Measurements from ENCODE around the gene SRGAP3.

The SRGAP3 gene

DNA sequence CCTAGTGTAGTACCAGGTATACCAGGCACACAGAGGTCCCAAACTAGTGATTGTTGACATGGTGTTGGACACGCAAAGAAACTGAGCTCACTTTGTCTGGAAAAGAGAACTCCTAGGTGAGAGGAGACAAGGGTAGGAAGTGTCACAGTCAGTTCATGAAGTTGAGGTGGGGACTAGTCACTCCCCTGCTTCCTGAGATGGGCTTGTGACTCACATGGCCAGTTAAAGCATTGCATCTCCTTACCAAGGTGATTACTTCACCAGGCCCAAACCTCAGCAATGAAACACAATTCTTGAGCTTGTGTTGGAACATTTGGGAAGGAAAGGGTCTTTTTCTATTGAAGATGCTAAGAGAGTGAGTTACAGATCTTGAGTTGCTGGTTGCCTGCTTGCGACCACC lies 236.9 kb downstream of the SRGAP3 start:
- DNase-seq (ENCODE audit: low spot score): no peak

DNA sequence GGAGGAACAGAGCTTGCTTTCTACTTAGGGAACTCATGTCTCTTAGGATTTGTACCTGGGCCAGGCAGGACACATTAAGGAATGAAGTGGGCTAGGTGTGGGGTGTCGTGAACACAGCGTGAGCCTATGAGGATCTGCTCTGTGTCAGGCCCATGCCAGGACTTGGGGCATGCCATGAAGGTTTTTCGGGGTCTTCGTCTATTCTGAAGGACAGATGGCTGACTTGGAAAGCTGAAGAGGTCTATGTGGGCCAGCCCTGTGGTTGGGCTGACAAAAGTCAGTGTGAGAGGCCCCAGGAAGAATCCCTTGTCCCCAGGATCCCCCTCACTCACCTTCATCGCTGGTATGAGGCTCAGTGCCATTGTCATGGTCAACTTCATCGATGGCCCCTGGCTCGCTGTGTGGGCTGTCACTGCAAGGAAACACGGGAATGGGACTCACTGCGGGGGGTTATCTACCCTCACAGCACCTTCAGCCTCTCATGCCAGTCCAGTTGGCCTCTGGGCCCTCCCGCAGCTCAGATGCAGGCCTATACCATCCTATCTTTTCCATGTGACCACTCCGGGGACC lies 239.4 kb downstream of the SRGAP3 start:
- no peak for DNase-seq (ENCODE audit: low spot score)

DNA sequence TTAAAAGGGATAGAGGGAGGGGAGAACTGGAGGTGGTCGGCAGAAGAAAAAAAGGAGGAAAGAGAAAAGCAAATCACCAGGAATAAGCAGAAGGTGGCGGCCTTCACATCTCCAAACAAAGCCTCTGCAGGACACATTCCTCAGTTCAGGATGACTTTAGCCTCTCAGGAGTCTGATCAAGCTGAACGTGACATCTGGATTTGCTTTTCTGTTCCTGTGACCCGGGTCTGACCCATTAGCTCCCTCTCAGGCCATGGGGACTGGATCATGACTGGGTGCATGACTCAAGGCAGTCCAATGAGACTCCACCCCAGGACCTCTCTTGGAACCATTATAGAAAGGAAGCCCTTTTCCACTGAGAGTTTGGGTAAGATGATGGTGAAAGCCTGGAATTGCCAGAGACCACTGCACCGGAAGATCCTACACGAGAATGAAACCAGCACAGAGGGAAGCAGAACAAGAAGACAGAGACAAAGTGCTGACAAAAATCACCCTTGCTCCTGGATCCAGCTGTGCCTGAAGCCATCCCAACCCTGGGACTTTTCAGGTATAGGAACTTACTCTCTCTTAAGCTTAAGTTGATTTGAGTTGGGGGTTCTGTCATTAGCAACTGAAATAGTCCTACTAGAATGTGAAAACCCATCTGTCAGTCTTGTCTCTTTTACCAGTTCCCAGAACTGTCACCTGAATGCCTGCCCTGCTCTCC lies 240.7 kb downstream of the SRGAP3 start:
- no peak for DNase-seq (ENCODE audit: low spot score)

DNA sequence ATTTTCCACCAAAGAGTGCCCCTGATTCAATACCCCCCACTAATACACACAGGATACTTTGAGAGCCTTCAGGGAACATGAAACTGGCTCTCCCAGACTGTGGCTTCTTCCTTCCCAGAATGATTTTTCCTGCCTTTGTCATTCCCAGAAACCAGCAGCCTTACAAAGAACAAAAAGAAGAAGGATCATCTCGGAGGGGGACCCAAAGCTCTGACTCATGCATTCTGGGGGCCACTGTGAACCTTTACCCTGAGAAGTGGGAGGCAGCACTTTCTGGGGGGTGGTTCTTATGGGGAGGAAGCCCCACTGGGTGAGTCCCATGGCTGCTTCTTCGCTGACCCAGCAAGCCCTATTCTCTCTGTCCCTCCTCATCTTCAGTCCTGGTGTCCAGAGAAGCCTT lies 241.5 kb downstream of the SRGAP3 start:
- DNase-seq (ENCODE audit: low spot score): no peak

DNA sequence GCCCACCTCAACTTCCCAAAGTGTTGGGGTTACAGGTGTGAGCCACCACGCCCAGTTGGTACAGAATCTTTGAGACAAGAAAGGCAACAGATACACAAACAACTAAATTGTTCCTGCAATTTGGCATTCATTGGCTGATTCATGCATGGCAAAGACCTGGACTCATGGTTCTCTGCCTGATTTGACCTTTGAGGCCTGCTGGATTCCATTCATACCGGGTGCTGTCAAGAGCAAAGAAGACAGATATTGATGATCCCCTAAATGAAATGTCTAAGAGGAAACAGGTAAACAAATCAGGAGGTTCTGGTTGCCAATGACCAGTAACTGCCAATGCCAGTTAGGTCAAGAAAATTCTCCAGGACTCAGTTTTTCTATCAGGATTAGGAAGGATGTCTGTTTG lies 242.2 kb downstream of the SRGAP3 start:
- no peak for DNase-seq (ENCODE audit: low spot score)

DNA sequence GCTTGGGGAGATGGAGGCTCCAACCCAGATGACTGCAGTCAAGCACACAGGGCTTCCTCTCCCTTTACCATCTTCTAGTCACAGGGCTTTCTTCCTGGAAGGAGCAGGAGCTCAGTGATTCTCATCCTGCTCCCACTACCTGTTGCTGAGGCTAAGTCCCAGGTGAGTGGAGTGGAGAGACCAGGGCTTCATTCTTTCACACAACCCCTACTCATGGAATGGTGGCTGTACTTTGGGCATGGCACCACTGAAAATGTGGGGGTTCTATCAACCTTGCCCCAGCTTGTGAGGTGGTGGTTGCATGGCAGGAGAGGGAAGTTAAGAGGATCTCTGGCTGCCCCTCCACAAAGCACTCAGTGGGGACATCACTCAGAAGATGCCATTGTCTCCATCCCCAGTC lies 249.4 kb downstream of the SRGAP3 start:
- no peak for DNase-seq (ENCODE audit: low spot score)

DNA sequence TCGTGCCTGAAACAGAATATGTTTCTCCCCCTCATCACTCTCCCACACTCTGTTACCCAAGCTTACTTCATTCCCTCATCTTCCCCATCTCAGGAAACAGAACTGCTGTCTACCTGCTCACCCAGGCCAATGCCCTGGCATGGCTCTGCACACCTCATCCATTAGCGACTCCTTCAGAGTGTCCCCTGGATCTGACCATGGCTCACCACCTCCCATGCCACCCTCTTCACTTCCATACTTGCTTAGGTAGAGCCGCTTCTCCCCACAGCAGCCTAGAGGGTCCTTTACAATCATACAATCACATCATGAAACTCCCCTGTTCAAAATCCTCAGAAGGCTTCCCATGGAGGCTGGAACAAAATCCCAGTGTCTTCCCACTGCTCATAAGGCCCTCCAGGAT lies 252.3 kb downstream of the SRGAP3 start:
- no peak for DNase-seq (ENCODE audit: low spot score)

DNA sequence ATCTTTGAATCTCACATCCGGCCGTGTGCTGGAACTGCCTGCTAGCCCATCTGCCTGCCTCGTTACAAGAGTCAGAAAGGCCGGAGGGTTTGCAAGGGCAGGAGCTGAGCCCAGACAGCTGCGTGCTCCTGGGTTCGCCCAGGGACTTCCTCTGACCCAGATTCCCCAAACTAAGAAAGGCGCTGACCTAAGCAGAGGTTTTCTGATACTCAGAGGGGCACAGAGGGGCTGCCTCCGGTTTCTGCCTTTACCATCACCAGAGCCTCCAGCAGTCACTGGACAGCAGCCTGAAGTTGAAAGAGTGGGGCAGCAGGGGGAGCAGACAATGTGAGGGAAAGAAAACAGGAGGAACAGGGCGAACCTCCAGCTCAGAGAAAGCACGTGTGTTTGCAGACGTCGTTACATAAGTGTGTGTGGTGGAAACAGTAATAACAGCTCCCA lies 252.7 kb downstream of the SRGAP3 start:
- no peak for DNase-seq (ENCODE audit: low spot score)

DNA sequence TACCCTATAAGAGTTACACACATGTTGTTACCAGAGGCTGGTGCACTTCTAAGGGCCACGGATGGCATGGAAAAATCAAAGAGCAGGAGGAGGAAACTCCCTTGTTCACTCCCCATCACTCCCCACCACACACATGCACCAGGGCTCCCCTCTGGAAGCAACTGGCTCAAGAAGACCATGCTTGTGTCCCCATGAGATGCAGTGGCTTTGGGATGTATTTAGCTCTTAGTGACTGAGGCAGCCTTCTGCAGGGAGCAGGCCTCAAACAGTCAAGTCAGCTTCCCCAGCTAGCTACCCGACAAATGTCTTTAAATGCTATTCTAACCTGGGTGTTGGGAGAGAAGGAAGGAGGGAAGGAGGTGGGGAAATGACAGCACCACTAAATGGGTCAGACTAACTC lies 253.2 kb downstream of the SRGAP3 start:
- DNase-seq (ENCODE audit: low spot score): no peak

DNA sequence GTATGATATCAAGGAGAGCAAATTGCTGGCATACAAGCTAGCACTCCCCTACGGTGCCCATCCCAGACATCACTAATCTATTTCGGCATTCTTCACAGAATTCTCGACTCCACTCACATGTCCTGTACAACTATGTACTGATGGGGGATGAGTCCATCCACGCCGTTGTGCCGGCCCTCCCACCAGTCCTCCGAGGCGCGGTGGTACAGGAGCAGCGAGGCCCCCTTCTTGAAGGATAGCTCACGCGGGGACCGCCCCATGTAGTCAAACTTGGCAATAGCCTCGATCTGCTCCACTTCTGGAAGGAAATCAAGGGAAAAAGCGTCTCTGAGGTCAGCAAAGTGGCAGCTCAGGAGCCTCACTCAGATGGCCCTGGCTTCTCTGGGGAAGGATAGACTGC lies 255.2 kb downstream of the SRGAP3 start:
- DNase-seq (ENCODE audit: low spot score): no peak

DNA sequence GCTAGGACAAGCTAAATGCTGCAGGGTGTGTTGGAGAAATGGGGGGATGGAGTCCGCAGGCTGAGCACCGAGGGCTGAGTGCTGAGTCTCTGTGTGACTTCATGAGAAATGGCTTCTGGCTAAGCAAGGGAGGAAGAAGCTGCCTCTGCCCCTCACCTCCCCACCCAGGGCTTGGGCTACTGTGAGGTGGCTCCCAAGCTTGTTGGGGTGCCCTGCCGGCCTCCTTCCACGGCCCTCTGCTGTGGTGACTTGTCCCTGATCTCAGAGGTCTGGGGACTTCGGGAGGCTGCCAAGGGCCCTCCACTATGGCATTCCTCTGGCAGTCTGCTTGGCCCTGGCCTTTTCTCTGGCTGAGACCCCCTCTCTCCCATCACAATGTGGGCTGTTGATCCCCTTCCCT lies 256.1 kb downstream of the SRGAP3 start:
- no peak for DNase-seq (ENCODE audit: low spot score)

DNA sequence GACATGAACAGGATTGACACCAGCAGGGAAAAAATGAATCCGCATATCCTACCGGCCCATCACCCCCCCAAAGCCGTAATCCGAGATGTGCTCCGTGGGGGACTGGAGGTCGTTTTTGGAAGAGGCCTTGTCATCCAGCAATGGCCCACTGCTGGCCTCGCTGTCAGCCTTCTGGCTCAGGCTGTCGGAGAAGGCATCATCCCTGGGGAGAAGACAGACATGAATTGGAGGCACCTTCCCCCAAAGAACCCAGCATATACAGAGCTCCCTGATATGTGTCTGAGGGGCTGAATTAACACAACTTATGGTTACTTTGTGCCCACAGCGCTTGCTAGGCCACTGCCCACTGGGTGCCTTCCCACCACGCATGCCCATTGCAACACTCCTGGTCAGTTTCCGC lies 256.6 kb downstream of the SRGAP3 start:
- no peak for DNase-seq (ENCODE audit: low spot score)

DNA sequence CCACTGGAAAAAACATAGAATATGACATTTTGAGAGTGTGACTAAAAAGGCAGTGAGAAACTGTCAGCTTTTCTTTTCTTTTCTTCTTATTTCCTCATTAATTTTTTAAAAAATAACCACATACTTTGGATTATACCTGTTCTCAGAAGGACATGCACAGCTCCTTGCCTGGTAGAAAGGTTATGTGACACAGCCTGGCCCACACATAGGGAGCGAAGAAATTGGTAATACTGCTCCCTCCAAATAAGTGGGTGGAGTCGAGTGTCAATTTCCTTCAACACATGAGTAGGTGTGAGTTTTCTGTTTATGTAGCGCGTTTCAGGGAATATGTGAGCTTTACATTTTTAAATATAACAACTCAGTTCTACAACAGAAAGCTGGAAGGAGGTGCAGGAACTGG lies 257.2 kb downstream of the SRGAP3 start:
- no peak for DNase-seq (ENCODE audit: low spot score)

DNA sequence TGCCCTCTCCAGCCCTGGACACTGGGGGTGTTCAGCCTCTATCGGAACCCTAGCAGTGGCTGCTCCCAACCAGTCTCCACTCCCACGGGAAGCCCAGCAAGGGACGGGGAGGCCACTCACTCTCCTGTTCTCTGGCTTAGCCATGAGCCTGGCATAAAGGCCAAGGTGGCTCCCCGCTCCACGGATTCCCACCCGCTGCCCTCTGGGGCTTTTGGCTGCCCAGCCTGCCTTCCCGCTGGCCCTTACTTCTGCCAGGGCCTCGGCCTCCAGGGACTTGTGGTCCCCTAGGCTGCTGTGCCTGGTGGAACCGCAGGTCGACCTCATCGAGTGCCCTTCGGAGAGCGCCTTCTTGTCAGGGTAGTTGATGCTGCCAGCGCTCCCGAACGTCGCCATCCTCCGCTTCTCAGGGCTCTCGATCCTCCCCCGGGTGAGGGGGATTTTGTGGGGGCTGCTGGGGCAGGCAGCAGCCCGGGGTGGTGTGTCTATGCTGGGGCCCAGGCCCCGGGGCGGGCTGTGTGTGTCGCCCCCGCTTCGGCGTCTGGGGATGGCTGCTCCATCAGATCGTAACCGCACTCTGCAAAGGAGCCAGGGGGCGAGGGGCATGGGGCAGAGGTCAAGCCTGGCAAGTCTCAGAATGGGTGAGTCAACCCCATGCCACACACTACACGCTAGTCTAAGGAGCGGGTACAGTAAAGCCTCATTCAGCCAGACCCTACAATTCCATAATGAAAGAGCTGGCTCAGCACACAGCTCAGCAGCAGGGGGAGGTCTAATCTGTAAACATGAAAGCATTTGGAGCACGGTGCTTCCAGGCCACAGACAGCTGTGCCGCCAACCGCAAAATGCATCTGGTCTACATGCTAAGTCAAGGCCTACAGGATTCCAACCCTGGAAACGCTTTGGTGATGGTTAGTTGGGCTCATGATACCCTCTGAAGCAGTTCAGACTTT lies 258.9 kb downstream of the SRGAP3 start:
- no peak for DNase-seq (ENCODE audit: low spot score)

DNA sequence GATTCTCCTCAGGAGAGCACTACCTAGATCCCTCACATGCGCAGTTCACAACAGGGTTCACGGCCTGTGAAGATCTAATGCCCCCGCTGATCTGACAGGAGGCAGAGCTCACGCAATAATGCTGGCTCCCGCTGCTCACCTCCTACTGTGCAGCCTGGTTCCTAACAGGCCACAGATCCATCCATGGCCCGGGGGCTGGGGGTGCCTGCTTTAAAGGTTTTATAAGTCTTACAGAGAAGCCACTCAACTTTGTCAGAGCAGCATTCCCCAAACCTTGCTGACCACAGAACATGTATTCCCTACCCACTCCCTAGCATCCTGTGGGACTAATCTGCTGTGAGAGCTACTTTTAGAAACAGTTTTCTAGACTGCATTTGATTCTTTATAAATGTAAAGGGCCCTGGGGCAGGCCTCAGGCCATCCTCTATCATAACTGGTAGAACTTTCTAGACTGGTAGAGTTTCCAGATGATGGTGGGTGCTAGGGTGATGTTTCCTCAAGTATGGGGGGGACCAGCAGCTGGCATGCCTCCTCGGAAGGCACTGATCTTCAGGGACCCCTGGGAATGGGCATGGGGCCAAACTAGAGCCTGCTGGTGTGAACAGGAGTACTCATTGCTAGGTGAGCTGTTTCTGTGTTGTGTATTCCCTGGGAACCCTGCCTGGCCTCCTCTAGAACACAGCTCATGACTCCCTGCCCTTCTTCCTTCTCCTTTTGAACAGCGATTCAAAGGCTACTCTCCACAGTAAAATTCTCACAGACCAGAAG lies 260.5 kb downstream of the SRGAP3 start:
- no peak for DNase-seq (ENCODE audit: low spot score)

DNA sequence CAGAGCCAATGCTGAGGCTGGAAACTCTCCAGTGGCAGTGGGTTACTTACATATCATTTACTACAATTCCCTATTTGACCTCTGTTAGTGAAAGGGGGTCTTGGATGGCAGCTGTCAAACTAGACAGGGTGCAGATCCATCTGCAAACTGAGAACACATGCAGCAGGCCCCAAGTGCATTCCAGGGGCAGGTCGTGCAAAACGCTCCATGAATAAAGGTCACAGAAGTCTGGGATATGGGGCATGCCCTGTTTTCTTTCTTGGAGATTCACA lies 261.1 kb downstream of the SRGAP3 start:
- DNase-seq (ENCODE audit: low spot score): no peak

DNA sequence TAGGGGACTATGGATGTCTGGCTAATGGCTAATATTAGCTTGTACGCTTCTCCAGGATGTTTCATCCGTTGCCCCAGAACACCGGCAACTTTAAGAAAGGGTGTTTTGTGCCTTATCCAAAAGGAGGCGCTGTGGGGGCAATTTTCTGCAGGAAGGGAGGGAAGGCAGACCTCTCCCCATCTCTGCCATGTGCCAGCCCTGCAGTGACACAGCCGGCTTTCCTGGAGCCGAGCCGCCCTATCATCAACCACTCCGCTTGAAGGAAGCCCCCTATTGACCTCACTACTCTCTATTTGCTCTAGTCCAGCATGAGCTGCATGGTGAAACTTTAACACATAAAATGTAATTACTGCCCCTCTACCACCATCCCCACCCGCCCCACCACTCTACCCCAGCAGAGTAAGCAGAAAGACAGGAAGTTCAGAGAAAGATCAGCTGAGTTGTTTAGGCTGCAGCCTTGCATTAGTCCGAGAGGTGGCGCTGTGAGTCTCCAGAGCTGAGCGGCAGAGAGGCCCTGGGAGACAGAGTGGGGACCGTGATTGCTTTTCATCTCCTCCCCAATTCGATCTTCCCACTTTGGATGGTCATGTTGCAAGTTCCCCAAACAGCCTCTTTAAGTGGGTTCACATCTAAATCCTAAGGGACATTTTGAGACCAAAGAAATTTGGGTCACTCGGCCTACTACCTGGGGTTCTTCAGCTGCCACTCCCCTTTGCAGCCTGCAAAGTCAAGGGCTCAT lies 261.6 kb downstream of the SRGAP3 start:
- DNase-seq (ENCODE audit: low spot score): peak; percentile 86

DNA sequence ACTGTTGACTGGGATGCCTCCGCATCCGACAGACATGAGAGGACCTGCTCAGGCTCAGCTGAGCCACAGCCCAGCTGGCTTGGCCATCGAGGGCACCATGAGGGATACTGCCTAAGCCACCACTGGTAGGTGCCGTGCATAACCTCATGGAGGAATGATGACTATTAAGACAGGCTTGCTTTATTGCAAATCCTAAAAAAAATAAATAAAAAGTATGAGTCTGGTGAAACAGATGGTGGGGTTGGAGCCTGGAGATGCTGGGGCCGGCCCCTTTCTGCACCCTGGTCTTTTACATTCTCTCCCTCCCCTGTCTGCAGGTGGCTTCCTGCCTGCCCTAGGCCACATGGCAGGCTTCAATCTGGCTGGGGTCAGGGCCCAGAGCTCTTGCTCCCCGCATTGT lies 262.2 kb downstream of the SRGAP3 start:
- DNase-seq (ENCODE audit: low spot score): no peak

DNA sequence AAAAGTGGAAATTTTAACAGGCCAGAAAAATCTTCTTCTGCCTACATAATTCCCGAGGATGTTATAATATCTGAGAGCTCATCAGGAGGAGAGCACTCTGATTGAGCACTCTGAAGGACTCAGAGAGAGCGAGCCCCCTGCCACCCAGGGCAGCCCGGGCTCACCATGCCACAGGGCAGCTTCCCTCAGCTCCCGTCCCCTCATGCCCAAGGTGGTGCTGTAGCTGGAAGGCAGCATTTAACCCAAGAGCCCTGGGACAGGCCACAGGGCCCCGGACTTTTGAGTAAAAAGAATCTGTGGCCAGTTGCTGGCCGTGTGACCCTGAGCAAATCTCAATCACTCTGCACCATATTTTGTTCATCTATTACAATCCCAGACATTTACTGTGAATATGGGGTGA lies 262.7 kb downstream of the SRGAP3 start:
- no peak for DNase-seq (ENCODE audit: low spot score)

DNA sequence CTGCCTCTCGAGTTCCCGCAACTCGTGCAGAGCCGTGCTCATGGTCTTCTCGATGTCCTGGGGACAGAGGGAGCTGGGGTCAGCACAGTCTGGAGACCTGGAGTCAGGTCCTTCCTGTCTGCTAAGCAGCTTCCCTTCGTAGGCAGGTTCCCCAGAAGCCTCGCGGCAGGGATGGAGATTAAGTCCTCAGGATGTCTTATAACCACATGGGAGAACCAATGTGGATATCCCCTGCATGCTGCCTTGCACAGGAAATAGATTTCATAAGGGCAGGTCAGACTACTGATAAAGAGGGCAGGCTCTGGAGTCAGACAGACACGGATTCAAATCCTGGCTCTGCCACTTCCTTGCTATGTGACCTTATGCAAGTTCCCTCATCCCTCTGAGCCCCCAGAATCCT lies 263.6 kb downstream of the SRGAP3 start:
- no peak for DNase-seq (ENCODE audit: low spot score)

DNA sequence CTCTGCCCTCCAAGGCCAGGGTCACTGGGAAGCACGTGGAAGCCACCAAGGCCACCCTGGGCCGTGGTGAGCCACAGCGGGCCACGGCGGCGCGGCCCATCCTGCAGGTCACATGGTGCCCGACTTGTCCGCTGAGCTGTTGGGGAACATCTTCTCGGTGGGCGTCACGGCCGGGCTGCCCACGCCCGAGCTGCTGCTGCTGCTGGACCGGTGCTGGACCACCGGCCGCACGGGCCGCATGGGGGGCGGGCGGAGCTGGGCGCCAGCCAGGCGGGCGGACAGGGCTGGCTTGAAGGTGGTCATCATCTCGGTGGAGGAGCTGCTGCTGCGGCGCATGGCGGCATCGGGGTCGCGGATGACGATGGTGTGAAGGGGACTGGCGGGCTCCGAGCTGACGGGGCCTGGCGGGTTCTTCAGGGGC lies 264.0 kb downstream of the SRGAP3 start:
- DNase-seq (ENCODE audit: low spot score): no peak

DNA sequence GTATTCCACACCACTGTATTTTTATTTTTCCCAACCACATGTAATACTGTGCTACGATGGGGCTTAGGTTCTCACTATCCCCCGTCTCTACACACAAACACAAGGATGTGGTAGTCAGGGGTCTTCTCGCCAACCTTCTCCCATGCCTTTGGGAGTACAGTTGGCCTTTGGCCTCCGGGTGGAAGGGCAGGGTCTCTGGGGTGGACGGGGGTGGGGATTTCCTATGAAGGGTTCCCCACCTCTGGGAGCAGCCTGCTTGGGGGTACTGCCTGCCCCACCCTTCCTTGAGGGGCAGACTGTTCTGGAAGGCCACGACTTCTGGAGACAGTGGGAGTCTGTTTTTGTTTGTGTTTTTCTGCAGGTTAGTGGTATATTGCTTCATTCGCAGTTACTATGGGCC lies 264.9 kb downstream of the SRGAP3 start:
- no peak for DNase-seq (ENCODE audit: low spot score)

Measured in ecto neural progenitor cell (in vitro differentiated cells).